Activated CD4-positive, alpha-beta memory T cell treated with anti-CD3 and anti-CD28 coated beads for 36 hours (primary cell): ENCODE data around the gene VSTM2L. TPM values are rescaled to one million over a fixed set of nuclear protein-coding genes. Genes with fewer than 3 reads are reported as not detected.

Experiments used
- CTCF ChIA-PET: fragments of 350-600 bp; sonication (Branson Sonifier 250); formaldehyde crosslinking; loops from one replicate; lab custom pipeline; 2021; ENCODE audit warnings: antibody characterized with exemption, inconsistent platforms; lab: Charles Lee
- POLR2A ChIA-PET: fragments of 350-600 bp; sonication (Branson Sonifier 250); formaldehyde crosslinking; loops from one replicate; lab custom pipeline; 2021; ENCODE audit warnings: antibody characterized with exemption; lab: Charles Lee
- DNase-seq: peaks from one replicate; pipeline ENCODE4 v3.0.0-alpha.2; 2020
- H3K27ac Mint-ChIP-seq: one replicate; pipeline ENCODE4 v1.8.0; 2021; ENCODE audit warnings: mixed read lengths
- H3K27me3 Mint-ChIP-seq: one replicate; pipeline ENCODE4 v1.8.0; 2021; ENCODE audit warnings: mixed read lengths
- H3K36me3 Mint-ChIP-seq: one replicate; pipeline ENCODE4 v1.8.0; 2021; ENCODE audit warnings: mixed read lengths
- H3K4me1 Mint-ChIP-seq: one replicate; pipeline ENCODE4 v1.8.0; 2021; ENCODE audit warnings: low read depth, mixed read lengths
- H3K4me3 Mint-ChIP-seq: one replicate; pipeline ENCODE4 v1.8.0; 2021; ENCODE audit warnings: mild to moderate bottlenecking, mixed read lengths
- H3K9me3 Mint-ChIP-seq: one replicate; pipeline ENCODE4 v1.8.0; 2021; ENCODE audit warnings: mixed read lengths
- intact Hi-C: fragments of 100-400 bp; cut with micrococcal nuclease; formaldehyde crosslinking; loops from one replicate; pipeline ENCODE4 v1.15.1; 2023
- total RNA-seq, 2 experiments: library from RNA; stranded (reverse); gene quantifications; one replicate each; pipeline ENCODE4 v1.2.3, GENCODE V29; 2021

The VSTM2L gene
- total RNA-seq, 2 experiments from 2014 or later: not detected

DNA sequence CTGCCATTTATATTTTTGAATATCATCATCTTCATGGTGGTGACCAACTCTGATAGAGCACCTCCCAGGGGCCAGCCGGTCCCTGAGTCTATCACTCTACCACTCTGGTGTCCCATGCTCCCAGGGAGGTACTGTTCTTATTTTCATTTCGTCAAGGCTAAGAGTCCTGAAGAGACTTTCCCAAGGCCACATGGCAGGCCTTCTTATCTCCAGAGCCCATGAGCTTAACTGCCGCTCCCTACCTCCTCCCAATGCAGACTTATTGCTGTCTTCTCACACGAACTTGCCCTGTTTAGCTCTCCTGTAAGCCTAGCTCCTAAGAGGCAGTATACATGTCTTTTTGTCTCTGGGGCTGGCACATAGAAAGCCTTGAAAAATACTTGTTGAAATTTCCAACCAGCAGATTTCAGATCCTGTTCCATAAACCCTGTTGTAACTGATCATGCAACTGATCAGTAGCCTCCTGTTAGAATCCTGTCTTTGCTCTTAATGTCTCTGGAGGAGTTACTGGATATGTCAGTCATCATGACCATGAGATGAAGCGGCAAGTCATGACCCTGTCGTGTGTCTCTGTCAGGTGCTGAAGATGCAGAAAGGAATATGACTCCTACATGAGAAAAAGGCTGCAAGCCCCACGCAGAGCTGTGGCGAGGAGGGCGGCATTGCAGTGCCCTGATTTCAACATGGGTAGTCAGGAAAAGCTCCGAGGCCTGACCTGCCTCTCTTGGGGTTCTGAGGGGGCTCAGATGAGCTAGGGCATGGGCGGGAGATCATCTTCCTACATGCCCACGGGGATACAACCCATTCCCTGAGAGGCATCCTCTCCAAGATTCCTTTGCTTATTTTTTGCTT is 70.4 kb downstream of the VSTM2L start:
- H3K4me1 Mint-ChIP-seq: peaks cover 3% of the 10 kb centered on the region
- CTCF ChIA-PET: interaction anchor here (0.6 to 1.5 kb wide), 2 partner anchors 19 to 60 kb away, joined by 3 to 4 read pairs; partner anchors contain the start of genes RPRD1B and TTI1
- intact Hi-C loops: no loop called here
- no peak overlapping the region for H3K27ac Mint-ChIP-seq
- no peak overlapping the region for H3K4me3 Mint-ChIP-seq
- no peak for DNase-seq
- H3K27me3 Mint-ChIP-seq: no peaks in the 10 kb centered on the region
- H3K36me3 Mint-ChIP-seq: peaks cover 22% of the 10 kb centered on the region
- POLR2A ChIA-PET: no interaction called here
- H3K9me3 Mint-ChIP-seq: peaks cover 11% of the 10 kb centered on the region

- intact Hi-C loops: no loop called here
- ChIA-PET CTCF (no interaction called here), POLR2A (no interaction called here)
- Mint-ChIP-seq H3K9me3 (no peaks in the 10 kb centered on the region), H3K4me3 (no peak overlapping the region), H3K27ac (no peak overlapping the region), H3K36me3 (peaks cover 10% of the 10 kb centered on the region), H3K27me3 (no peaks in the 10 kb centered on the region), H3K4me1 (peaks cover 3% of the 10 kb centered on the region)
- no peak for DNase-seq
Observed at GRCh38 chr20:37976887-37977286, 74.0 kb downstream of the VSTM2L start.

- CTCF ChIA-PET: no interaction called here
- no peak for DNase-seq
Observed at GRCh38 chr20:37977338-37977737, 74.4 kb downstream of the VSTM2L start.

GRCh38 chr20:37977786-37978185 is 74.9 kb downstream of the VSTM2L start:
- CTCF ChIA-PET: no interaction called here
- peaks cover 14% of the 10 kb centered on the region for H3K36me3 Mint-ChIP-seq
- peaks cover 3% of the 10 kb centered on the region for H3K4me1 Mint-ChIP-seq
- H3K27me3 Mint-ChIP-seq: no peaks in the 10 kb centered on the region
- H3K4me3 Mint-ChIP-seq: no peak overlapping the region
- intact Hi-C loops: no loop called here
- no peak for DNase-seq
- POLR2A ChIA-PET: no interaction called here
- no peaks in the 10 kb centered on the region for H3K9me3 Mint-ChIP-seq
- no peak overlapping the region for H3K27ac Mint-ChIP-seq

More at GRCh38 chr20:37977338-37977737, 74.4 kb downstream of the VSTM2L start:
- Mint-ChIP-seq H3K27me3 (no peaks in the 10 kb centered on the region), H3K4me1 (peaks cover 3% of the 10 kb centered on the region), H3K27ac (no peak overlapping the region), H3K4me3 (no peak overlapping the region), H3K9me3 (no peaks in the 10 kb centered on the region), H3K36me3 (peaks cover 10% of the 10 kb centered on the region)
- intact Hi-C loops: no loop called here
- POLR2A ChIA-PET: no interaction called here

GRCh38 chr20:37979021-37979985 is 76.4 kb downstream of the VSTM2L start:
- Mint-ChIP-seq H3K27me3 (no peaks in the 10 kb centered on the region), H3K4me1 (peaks cover 3% of the 10 kb centered on the region), H3K9me3 (no peaks in the 10 kb centered on the region), H3K4me3 (no peak overlapping the region), H3K27ac (no peak overlapping the region), H3K36me3 (peaks cover 20% of the 10 kb centered on the region)
- DNase-seq: no peak
- ChIA-PET CTCF (no interaction called here), POLR2A (no interaction called here)
- intact Hi-C loops: no loop called here

GRCh38 chr20:37980383-37980782 is 77.5 kb downstream of the VSTM2L start:
- CTCF ChIA-PET: no interaction called here
- H3K36me3 Mint-ChIP-seq: peaks cover 23% of the 10 kb centered on the region

GRCh38 chr20:37980876-37981275 is 77.9 kb downstream of the VSTM2L start:
- H3K36me3 Mint-ChIP-seq: peaks cover 23% of the 10 kb centered on the region

More at GRCh38 chr20:37980383-37980782, 77.5 kb downstream of the VSTM2L start:
- Mint-ChIP-seq H3K9me3 (no peaks in the 10 kb centered on the region), H3K27me3 (no peaks in the 10 kb centered on the region), H3K4me3 (no peak overlapping the region), H3K4me1 (peaks cover 3% of the 10 kb centered on the region), H3K27ac (no peak overlapping the region)
- POLR2A ChIA-PET: no interaction called here
- intact Hi-C loops: no loop called here
- DNase-seq: no peak

DNA sequence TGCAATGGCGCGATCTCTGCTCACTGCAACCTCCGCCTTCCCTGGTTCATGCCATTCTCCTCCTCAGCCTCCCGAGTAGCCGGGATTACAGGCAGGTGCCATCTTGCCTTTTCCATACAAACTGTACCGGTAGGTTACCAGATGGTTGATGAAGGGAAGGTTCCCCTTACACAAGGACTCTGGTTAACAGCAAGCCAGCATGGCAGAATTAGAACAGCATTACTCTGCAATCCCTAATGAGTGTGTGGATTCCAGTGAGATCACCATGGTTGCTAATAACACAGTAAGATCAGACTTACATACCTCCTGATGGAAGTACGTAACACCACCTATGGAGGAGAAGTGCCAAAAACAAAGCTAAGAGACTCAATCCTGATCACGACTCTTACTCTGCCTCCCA is 78.6 kb downstream of the VSTM2L start:
- H3K27me3 Mint-ChIP-seq: no peaks in the 10 kb centered on the region
- DNase-seq: no peak
- intact Hi-C loops: no loop called here
- H3K9me3 Mint-ChIP-seq: no peaks in the 10 kb centered on the region
- CTCF ChIA-PET: no interaction called here
- peaks cover 24% of the 10 kb centered on the region for H3K36me3 Mint-ChIP-seq
- POLR2A ChIA-PET: no interaction called here
- no peak overlapping the region for H3K27ac Mint-ChIP-seq
- peaks cover 3% of the 10 kb centered on the region for H3K4me1 Mint-ChIP-seq
- no peak overlapping the region for H3K4me3 Mint-ChIP-seq

More at GRCh38 chr20:37980876-37981275, 77.9 kb downstream of the VSTM2L start:
- no peak overlapping the region for H3K4me3 Mint-ChIP-seq
- H3K9me3 Mint-ChIP-seq: no peaks in the 10 kb centered on the region
- POLR2A ChIA-PET: no interaction called here
- intact Hi-C loops: no loop called here
- H3K27me3 Mint-ChIP-seq: no peaks in the 10 kb centered on the region
- peaks cover 3% of the 10 kb centered on the region for H3K4me1 Mint-ChIP-seq
- CTCF ChIA-PET: no interaction called here
- no peak for DNase-seq
- H3K27ac Mint-ChIP-seq: no peak overlapping the region

- no peak for DNase-seq
- Mint-ChIP-seq H3K4me3 (no peak overlapping the region), H3K27ac (no peak overlapping the region), H3K27me3 (no peaks in the 10 kb centered on the region), H3K36me3 (peaks cover 31% of the 10 kb centered on the region), H3K4me1 (no peaks in the 10 kb centered on the region), H3K9me3 (no peaks in the 10 kb centered on the region)
- POLR2A ChIA-PET: no interaction called here
- intact Hi-C loops: no loop called here
- CTCF ChIA-PET: no interaction called here
Observed at GRCh38 chr20:37983286-37983685, 80.4 kb downstream of the VSTM2L start.

DNA sequence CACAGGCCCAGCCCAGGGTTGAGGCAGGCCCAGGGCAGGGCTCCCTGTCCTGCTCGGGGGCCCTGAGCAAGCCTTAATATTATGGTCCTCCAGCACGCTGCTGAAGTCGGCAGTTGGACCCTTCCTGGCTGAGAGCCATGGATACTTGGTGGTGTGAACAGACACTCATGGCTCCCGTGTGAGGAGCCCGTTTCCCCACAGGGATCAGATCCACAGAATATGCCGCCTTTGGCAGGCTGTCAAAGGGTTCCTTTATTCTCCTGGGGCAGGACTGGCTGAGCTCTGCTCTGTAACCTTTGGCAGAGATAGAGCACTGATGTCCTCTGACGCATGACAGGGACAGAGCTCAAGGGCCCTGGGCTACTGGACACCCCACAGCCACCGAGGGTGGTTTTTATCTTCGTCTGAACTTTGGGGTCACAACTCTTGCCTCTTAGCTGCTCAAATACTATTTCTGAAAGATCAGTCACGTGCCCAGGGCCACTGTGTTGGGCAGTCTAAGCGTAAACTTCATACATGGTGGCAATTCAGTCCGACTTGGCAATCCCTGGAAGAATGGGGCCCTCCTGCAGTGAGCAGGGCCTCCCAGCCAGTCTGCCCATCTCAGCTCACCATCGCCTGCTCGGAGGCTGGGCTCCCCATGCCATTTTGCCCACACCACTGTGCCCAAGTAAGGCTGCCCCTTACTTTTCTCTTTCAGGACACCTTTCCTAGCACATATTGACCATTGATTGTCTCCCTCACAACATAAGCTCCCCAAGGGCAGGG is 81.3 kb downstream of the VSTM2L start:
- no peak for DNase-seq
- CTCF ChIA-PET: no interaction called here
- Mint-ChIP-seq H3K27me3 (no peaks in the 10 kb centered on the region), H3K4me3 (no peak overlapping the region), H3K27ac (no peak overlapping the region), H3K36me3 (peaks cover 38% of the 10 kb centered on the region), H3K4me1 (no peaks in the 10 kb centered on the region), H3K9me3 (no peaks in the 10 kb centered on the region)
- POLR2A ChIA-PET: no interaction called here
- intact Hi-C loops: no loop called here

DNA sequence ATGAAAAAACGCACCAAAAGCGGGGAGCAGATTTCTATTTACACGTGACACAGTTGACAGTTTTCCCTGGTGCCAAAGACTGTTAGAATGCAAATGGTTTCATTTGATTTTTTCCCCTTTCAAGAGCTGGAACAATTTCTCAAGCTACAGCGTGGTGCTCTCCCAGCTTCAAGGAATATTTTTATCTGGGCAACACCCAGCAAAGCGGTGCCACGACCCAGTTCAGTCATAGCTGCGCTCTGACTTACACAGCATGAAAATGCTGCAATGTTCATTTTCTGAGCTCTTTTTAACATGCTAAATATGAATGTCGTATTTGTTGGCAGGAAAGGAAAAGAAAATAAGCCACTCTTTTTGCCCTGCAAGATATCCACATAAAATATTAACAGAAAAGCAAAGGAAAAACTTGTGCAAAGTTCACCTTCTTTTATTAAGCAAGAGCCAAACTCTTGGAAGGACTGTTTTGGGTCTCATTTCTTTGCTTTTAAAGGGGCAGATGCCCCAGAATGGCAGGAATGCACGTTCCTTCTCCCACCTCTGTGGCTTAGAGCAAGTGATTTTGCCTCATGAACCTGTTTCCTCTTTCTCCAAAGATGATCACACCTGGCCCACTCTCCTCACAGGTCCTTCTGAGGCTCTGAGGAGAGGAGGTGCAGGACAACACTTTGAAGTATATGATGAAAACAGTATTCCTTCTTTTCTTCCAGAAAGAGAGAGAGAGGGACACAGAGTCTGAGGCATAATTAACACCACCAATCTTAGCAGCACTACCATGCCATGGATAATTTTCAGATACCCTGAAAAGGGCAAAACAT is 83.3 kb downstream of the VSTM2L start:
- CTCF ChIA-PET: no interaction called here
- Mint-ChIP-seq H3K4me1 (peaks cover 16% of the 10 kb centered on the region), H3K4me3 (no peak overlapping the region), H3K27ac (no peak overlapping the region), H3K27me3 (no peaks in the 10 kb centered on the region), H3K9me3 (no peaks in the 10 kb centered on the region), H3K36me3 (peaks cover 54% of the 10 kb centered on the region)
- DNase-seq: no peak
- intact Hi-C loops: no loop called here
- POLR2A ChIA-PET: no interaction called here
